RWPE2 (cell line): ENCODE results near the gene DNAH14.
"Not testable (repeated sequence)": the region's sequence is repeated elsewhere in the genome, so short reads cannot be mapped to it uniquely, and the experiment has no call there.

ENCODE experiments used
- ATAC-seq: fragments of 200-7000 bp; cut with Tn5 transposase; 3 replicates; pipeline ENCODE4 v1.9.1; 2021; ENCODE audit warnings: low read depth
- DNase-seq: peaks from one replicate; pipeline ENCODE4 v3.0.0-alpha.2; 2020; ENCODE audit warnings: low spot score
- H3K27ac ChIP-seq: fragments of 450-650 bp; 2 replicates; pipeline ENCODE4 v1.5.1; 2017; ENCODE audit warnings: mild to moderate bottlenecking; ENCODE audit not compliant: poor library complexity, severe bottlenecking
- H3K27me3 ChIP-seq: fragments of 250-450 bp; sonication (Bioruptor Pico); 2 replicates; pipeline ENCODE4 v1.5.1; 2021; ENCODE audit warnings: mild to moderate bottlenecking, moderate library complexity; ENCODE audit not compliant: insufficient read depth, poor library complexity, severe bottlenecking
- H3K36me3 ChIP-seq: fragments of 250-450 bp; sonication (Bioruptor Pico); 2 replicates; pipeline ENCODE4 v1.5.1; 2020; ENCODE audit warnings: low read depth, mild to moderate bottlenecking, moderate library complexity
- H3K4me1 ChIP-seq: fragments of 250-450 bp; sonication (Bioruptor Pico); 2 replicates; pipeline ENCODE4 v1.5.1; 2021; ENCODE audit warnings: mild to moderate bottlenecking, moderate library complexity; ENCODE audit not compliant: insufficient read depth, poor library complexity, severe bottlenecking
- H3K4me3 ChIP-seq: fragments of 250-450 bp; sonication (Bioruptor Pico); 2 replicates; pipeline ENCODE4 v1.5.1; 2021; ENCODE audit warnings: mild to moderate bottlenecking, moderate library complexity; ENCODE audit not compliant: severe bottlenecking
- H3K9me3 ChIP-seq: fragments of 250-450 bp; sonication (Bioruptor Pico); 2 replicates; pipeline ENCODE4 v1.5.1; 2021; ENCODE audit warnings: mild to moderate bottlenecking, moderate library complexity; ENCODE audit not compliant: severe bottlenecking
- CTCF ChIP-seq: fragments of 450-650 bp; IDR thresholded peaks from one replicate; pipeline ENCODE4 v1.5.1; 2017; ENCODE audit warnings: mild to moderate bottlenecking, moderate library complexity; ENCODE audit not compliant: poor library complexity, severe bottlenecking

The DNAH14 gene

DNA sequence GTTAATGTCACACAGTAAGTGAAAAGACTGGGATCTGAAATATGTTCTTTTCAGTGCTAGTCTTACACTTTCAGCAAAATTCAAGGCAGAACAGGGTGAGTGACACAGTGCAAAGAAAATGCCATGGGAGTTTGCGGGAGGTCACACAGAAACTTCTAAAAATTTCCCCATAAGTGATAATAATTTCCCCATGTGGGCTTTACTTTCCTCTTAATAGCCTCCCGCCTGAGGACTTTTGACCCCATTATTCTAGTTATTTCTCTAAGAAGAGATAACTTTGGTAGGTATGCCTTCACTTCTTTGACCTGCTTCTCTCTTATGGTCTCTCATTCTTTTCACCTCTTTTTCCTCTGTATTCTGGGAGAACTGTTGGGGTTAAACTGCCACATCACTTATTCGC, 8.1 kb upstream of the DNAH14 start:
- H3K4me3 ChIP-seq, result no peak overlapping the region
- no peaks in the 10 kb centered on the region for H3K9me3 ChIP-seq
- no peak for TF ChIP-seq CTCF
- no peaks in the 10 kb centered on the region for H3K36me3 ChIP-seq
- H3K27me3 ChIP-seq, result no peaks in the 10 kb centered on the region
- ATAC-seq (no peak), DNase-seq (no peak)
- no peak overlapping the region for H3K27ac ChIP-seq
- no peaks in the 10 kb centered on the region for H3K4me1 ChIP-seq

DNA sequence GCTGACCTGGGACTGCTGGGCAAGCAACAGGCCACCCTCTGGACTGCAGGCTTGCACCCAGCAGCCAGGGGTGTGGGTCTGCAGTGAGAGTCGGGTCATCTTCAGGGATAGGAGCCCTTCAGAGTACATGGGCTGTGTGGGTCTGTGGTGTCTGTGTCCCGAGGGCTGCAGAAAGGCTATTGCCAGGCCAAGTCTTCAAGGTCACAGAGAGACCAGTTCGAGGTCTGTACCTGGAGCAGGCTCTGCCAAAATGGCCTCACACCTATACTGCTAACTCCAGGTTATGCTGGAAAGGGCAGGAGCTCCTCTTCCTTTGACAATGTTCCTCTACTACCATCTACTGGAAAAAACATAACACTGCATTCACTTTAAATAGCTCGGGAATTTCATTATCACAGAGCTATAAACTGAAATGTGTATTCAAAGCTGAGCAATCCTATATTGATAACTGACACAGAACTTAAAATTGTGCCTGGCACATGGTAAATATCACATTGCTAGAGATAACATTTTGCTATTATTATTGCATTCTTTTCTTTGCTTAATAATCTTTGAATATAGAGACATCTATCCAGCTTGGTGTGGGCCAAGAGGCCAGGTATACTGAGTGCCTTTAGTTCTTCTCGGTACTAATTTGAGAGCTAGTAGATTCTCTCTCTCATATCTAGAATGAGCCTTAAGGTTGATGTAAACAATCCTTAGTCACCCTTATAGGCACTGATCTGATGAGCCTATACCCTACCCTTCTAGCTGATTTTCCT, 6.9 kb upstream of the DNAH14 start:
- no peaks in the 10 kb centered on the region for H3K9me3 ChIP-seq

DNA sequence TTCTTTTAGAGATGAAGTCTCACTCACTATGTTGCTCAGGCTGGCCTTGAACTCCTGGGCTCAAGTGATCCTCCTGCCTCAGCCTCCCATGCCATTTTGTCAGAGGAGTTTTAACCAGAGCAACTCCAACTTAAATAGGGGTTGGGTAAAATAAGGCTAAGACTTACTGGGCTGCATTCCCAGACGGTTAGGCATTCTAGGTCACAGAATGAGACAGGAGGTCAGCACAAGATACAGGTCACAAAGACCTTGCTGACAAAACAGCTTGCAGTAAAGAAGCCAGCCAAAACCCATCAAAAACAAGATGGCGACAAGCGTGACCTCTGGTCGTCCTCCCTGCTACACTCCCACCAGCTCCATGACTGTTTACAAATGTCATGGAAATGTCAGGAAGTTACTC, 5.7 kb upstream of the DNAH14 start:
- no peaks in the 10 kb centered on the region for H3K9me3 ChIP-seq
- H3K27ac ChIP-seq, result no peak overlapping the region
- no peaks in the 10 kb centered on the region for H3K36me3 ChIP-seq
- no peak for ATAC-seq
- no peak for DNase-seq
- H3K4me3 ChIP-seq, result no peak overlapping the region
- TF ChIP-seq CTCF, result no peak
- no peaks in the 10 kb centered on the region for H3K4me1 ChIP-seq
- no peaks in the 10 kb centered on the region for H3K27me3 ChIP-seq

More for the DNA sequence above, 6.9 kb upstream of the DNAH14 start:
- no peak overlapping the region for H3K4me3 ChIP-seq
- peak; percentile 65 for TF ChIP-seq CTCF
- ATAC-seq (peak; percentile 51; the same call in 2 of the 3 replicates), DNase-seq (no peak)
- H3K36me3 ChIP-seq, result no peaks in the 10 kb centered on the region
- no peaks in the 10 kb centered on the region for H3K4me1 ChIP-seq
- no peak overlapping the region for H3K27ac ChIP-seq
- H3K27me3 ChIP-seq, result no peaks in the 10 kb centered on the region

DNA sequence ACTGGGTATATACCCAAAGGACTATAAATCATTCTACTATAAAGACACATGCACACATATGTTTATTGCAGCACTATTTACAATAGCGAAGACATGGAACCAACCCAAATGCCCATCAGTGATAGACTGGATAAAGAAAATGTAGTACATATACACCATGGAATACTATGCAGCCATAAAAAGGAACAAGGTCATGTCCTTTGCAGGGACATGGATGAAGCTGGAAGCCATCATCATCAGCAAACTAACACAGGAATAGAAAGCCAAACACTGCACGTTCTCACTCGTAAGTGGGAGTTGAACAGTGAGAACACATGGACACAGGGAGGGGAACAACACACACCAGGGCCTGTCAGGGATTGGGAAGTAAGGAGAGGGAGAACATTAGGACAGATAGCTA, 1.8 kb upstream of the DNAH14 start:
- not testable (repeated sequence) for H3K4me1 ChIP-seq, H3K4me3 ChIP-seq, H3K36me3 ChIP-seq, H3K27me3 ChIP-seq, DNase-seq, H3K9me3 ChIP-seq, ATAC-seq, H3K27ac ChIP-seq

DNA sequence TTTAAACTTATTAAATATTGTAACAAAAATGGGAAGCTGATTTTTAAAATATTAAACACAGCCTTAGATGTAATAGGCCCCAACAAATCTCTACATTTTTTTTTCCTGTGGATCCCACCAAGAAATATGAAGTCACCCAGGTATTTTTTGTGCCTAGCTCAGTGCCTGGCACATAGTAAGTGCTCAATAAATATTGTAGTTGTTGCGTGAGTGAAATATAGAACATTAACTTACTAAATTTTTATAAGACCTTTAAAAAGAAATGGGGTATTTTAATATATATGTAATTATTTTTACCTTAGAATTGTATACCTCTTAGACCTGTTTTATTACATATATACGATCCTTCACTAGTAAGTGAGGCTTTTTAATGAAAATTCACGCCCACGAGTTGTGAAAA, 569 bp upstream of the DNAH14 start:
- ATAC-seq (no peak), DNase-seq (no peak)
- Histone ChIP-seq H3K36me3 (no peaks in the 10 kb centered on the region), H3K27me3 (no peaks in the 10 kb centered on the region), H3K4me1 (no peaks in the 10 kb centered on the region), H3K27ac (no peak overlapping the region), H3K9me3 (no peaks in the 10 kb centered on the region), H3K4me3 (peak overlapping the region; percentile 74)
- no peak for TF ChIP-seq CTCF
